HuH-7.5 (cell line): ENCODE data around the gene PLXNA3.
"Not testable (repeated sequence)": the region's sequence is repeated elsewhere in the genome, so short reads cannot be mapped to it uniquely, and the experiment has no call there.

Experiments used
- DNase-seq: peaks from one replicate; pipeline ENCODE4 v3.0.0; 2011; ENCODE audit warnings: low spot score

Gene PLXNA3

GRCh38 chrX:154478728-154479622 is 20.9 kb downstream of the PLXNA3 start, which contains the start of gene LAGE3:
LAGE3 (minus strand) TSS chrX:154479281; CDS start chrX:154478915, 366 bp downstream.
- DNase-seq = peak; percentile 82

DNA sequence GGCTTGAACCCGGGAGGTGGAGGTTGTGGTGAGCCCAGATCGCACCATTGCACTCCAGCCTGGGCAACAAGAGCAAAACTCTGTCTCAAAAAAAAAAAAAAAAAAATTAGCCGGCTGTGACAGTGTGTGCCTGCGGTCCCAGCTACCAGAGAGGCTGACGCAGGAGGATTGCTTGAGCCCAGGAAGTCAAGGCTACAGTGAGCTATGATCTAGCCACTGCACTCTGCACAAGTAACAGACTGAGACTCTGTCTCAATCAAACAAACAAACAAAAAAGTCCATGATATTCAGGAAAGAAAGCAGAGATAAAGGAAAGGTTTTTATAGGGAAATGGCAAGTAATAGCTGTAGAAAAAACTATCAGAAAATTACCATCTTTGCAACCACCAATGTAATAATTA is 23.1 kb downstream of the PLXNA3 start:
- no peak for DNase-seq

DNA sequence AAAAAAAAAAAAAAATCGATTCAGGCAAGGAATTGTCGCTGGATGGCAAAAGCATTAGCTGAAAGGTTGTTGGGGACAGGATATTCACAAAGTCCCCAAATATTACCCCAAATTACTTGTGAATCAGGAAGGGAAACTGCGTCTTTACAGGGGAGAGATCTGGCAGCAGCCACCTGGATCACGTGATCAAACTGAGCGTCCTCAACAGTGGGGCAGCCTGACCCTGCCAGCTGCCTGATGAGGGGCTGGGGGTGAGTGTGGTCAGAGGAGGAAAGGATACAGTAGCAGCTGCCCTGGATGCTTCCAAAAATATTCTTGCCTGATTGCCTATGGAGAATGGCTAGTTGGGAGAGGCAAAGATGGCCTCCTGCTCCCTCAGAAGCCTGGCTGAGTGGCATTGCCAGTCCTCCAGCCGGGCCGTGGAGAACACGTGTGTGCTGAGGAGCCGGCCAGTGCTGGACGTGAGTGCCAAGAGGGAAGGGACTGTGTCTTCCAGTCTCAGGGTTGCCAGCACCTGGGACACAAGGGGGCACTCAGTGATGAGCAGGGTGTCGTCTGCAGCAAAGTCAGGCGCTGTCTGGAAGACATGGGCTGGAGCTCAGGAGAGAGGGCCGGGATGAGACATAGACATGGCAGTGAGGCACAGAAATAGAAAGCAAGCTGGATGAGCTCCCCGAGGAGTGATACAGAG is 24.0 kb downstream of the PLXNA3 start:
- no peak for DNase-seq

DNA sequence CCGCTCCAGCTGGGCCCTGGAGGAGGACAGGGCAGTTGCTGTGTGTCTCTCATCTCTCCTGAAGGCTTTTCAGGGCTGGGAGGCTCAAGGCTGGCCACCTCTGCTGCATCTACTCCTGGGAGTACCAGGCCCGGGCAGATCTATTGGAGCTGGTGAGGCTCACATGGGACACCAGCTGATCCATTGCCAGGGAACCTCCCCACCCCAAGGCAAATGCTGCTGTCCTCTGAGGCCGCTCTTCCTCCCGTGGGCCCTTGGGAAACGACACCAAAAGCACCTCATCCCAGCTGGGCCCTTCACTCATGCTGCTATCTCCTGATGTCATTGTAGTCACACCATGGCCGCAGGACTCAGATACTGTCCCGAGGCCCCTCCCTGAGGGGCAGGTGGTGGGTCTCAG is 24.7 kb downstream of the PLXNA3 start:
- DNase-seq = no peak

- DNase-seq = no peak
These were observed 25.2 kb downstream of the PLXNA3 start for GRCh38 chrX:154483325-154483724.

GRCh38 chrX:154484255-154485149 is 26.4 kb downstream of the PLXNA3 start:
- DNase-seq = no peak

- no peak for DNase-seq
These were observed 27.3 kb downstream of the PLXNA3 start for GRCh38 chrX:154485150-154486051.

GRCh38 chrX:154486052-154486395 is 27.9 kb downstream of the PLXNA3 start:
- peak; percentile 28 for DNase-seq

GRCh38 chrX:154486396-154487207 is 28.5 kb downstream of the PLXNA3 start, which contains the start of gene UBL4A:
UBL4A (minus strand) TSS chrX:154486615; CDS start chrX:154486584, 31 bp downstream.
- DNase-seq = peak; percentile 63

GRCh38 chrX:154487518-154488290 is 29.6 kb downstream of the PLXNA3 start:
- DNase-seq = no peak

DNA sequence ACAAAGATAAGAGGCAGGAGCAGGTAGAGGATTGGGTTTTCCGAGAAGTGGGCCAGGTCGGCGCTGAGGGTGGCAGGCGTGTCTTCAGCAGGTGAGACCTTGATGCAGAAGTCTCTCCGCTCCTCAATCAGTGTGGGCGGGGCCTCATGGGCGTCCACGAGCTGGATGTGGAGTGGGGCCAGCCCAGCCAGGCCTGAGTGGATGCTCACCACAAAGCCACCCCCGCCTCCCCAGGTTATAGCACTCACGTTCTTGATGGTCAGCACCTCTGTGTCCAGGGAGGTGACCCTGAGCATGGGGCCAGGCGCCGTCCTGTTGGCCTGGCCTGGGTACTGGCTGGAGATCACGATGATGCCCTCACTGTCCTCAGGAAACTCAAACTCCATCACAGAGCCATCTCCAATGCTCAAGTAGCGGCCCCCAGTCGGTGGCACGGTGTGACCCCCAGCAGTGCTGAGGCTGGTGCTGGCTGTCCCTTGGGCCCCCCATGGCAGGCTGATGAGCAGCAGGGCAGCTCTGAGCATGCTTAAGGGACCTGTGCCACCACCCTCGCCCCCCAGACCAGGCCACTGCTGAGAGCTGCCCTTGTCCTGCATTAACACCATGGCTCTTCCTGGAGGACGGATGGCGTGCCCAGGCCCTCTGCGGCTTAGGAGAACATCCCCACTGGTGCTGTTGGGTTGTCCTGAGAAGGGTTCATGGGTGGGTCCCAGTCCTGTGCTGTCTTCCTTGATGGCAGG is 30.4 kb downstream of the PLXNA3 start:
- no peak for DNase-seq

DNA sequence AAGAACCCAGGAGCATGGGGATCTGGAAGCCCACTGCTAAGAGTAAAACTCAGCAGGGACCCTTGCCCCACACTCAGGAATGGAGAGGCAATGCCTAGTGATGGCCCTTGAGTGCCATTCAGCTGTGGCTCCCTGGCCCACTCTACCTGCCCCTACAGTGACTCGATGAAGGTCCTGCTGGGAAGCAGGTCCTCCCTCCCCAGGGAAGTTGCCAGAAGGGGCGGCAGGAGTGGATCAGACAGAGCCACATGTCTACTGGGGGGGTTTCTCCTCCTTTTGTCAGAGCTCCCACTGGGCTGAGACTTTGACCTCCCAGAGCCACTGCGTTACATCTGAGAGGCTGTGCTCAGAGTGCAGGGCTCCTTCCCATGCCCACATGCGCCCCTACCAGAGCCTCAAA is 31.1 kb downstream of the PLXNA3 start:
- DNase-seq = no peak

- DNase-seq = peak; percentile 22
These were observed 31.9 kb downstream of the PLXNA3 start for GRCh38 chrX:154490021-154490413.

DNA sequence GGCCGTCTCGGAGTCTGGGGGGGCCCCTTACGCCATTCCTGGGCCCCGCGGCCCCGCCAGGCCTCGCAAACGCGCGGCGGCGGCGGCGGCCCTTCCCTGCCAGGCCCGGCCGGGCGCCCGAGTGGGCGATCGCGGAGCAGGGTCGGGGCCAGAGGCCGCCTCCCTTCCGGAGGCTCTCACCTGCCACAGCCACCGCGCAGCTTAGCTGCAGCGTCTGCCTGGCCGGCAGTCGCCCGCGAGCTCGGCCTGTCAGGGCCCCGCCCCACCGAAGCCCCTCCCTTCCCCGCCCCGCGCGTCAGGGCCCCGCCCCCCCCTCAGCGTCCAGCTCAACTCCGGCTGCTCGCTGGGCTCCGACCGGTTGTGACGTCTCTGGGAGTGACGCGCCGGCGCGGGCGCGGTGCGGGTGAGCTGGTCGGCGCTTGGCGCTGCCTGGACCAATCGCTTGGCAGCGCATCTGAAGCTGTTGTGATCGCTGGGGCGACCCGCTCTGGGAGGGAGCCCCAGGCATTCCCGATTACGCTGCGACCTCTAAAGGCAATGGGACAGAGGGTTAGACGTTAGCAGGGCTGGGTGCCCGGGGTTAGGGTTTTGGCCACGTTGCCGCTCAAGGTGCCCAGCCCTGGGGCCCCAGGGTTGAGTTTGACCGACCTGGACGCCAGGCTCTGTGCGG is 32.5 kb downstream of the PLXNA3 start, which contains the start of gene SLC10A3:
TSS of gene SLC10A3 (minus strand) at position 216 of the 670 bp plus-strand sequence. CDS start 1,689 bp downstream, outside the sequence.
- peak; percentile 89 for DNase-seq

- DNase-seq = no peak
These were observed 36.6 kb downstream of the PLXNA3 start for GRCh38 chrX:154494715-154495114.

- no peak for DNase-seq
These were observed 37.4 kb downstream of the PLXNA3 start for GRCh38 chrX:154495472-154495922.

GRCh38 chrX:154496591-154497137 is 38.6 kb downstream of the PLXNA3 start:
- DNase-seq = not testable (repeated sequence)
